ENCODE measurements around the gene MAN2C1.

The MAN2C1 gene

DNA sequence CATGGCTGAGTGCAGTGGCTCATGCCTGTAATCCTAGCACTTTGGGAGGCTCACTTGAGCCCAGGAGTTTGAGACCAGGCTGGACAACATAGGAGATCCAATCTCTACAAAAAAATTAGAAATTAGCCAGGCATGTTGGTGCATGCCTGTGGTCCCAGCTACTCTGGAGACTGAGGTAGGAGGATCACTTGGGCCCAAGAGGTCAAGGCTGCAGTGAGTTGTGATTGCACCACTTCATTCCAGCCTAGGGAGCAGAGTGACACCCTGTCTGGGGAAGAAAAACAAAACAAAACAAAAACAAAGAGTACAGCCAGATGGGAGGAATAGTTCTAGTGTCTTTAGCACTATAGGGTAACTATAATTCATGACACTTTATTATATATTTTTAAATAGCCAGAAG lies 58.7 kb downstream of the MAN2C1 start:
- DNase-seq (ENCODE audit: low read depth in 2 of 2): no peak

DNA sequence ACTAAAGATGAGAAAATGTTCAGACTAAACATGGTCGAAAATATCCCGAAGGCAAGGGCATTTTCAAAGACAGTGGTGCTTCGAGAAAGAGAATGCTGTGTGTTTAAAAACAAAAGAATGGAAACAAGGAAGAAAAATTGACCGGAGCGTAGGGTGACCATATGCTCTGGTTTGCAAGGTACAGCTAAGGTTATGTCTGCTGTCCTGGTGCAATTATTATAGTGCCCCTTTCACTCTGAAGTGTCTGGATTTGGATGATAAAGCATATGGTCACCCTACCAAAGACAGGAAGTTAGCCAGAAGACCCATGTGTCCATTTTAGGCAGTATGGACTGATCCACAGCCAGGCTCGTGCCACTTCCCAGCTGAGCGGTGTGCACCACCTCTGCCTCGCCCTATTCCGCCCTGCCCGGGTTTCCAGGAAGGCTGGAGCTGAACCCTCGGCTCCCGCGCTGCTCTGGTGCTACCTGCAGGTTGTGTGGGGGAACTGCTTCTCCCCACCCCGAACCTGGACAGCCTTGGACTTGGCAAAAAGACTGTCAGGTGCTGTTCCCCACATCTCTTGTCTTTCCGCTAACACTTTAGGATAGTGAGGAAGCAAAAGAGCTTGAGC lies 60.5 kb downstream of the MAN2C1 start:
- DNase-seq (ENCODE audit: low read depth in 2 of 2): peak in 1 of 2 donors; percentile 14

DNA sequence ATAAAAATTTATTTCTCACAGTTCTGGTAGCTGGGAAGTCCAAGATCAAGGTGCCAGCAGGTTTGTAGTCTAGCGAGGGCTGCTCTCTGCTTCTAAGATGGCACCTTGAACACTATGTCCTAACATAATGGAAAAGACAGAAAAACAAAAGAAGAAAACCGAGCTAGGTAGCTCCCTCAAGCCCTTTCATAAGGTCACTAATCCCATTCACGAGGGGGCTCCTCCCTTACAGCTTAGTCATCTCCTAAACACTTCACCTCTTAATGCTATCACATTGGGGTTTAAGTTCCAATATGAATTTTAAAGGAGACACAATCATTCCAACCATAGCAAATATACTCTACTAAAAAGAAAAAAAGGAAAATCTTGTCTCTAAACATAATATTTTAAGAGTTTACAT lies 62.2 kb downstream of the MAN2C1 start:
- DNase-seq (ENCODE audit: low read depth in 2 of 2): no peak
